NCI-H1930 (cell line): Measurements from ENCODE around the gene TUBD1.

ENCODE experiments used
- DNase-seq, 2 experiments: peaks; one replicate each; lab custom pipeline; 2025; lab: John Stamatoyannopoulos, UW

TUBD1 gene

GRCh38 chr17:59825533-59826322, 67.0 kb downstream of the TUBD1 start:
- DNase-seq: no peak

- DNase-seq: no peak
These were observed 76.8 kb downstream of the TUBD1 start for GRCh38 chr17:59815965-59816364.

- no peak for DNase-seq
These were observed 78.1 kb downstream of the TUBD1 start for GRCh38 chr17:59814685-59815084.

- DNase-seq: no peak
These were observed 78.5 kb downstream of the TUBD1 start for GRCh38 chr17:59814276-59814675.

GRCh38 chr17:59812139-59812538, 80.6 kb downstream of the TUBD1 start:
- no peak for DNase-seq

GRCh38 chr17:59811209-59811608, 81.5 kb downstream of the TUBD1 start:
- no peak for DNase-seq

- no peak for DNase-seq
These were observed 81.9 kb downstream of the TUBD1 start for GRCh38 chr17:59810894-59811153.
